Measurements from ENCODE around the gene GAPDHS. TPM values are rescaled to one million over a fixed set of nuclear protein-coding genes. Genes with fewer than 3 reads are reported as not detected.

The GAPDHS gene
- total and polyA plus RNA-seq, 4 donors, result not detected

- no peak within 1 kb of the TSS for H3K9ac ChIP-seq (ENCODE audit: low read depth in 1 of 2, low read length in 2 of 2)
- DNase-seq (ENCODE audit: low spot score), result no peak
Observed at GRCh38 chr19:35513628-35514281, 19.5 kb upstream of the GAPDHS start, which contains the start of gene DMKN. DMKN (minus strand) TSS chr19:35513649; CDS start chr19:35513475, 174 bp downstream.

GRCh38 chr19:35514282-35514809 lies 18.9 kb upstream of the GAPDHS start:
- Histone ChIP-seq H3K4me1 (ENCODE audit: control insufficient read depth in 4 of 4, insufficient read depth in 4 of 4, low read length in 3 of 4) (peaks cover 0 to 14% (median 7%) of the 10 kb centered on the region in 4 donors), H3K27me3 (ENCODE audit: control insufficient read depth in 4 of 4, insufficient read depth in 4 of 4, low read length in 3 of 4) (no peaks in the 10 kb centered on the region), H3K36me3 (ENCODE audit: control insufficient read depth in 4 of 4, insufficient read depth in 3 of 4, low read depth in 1 of 4, low read length in 3 of 4) (peaks cover 0 to 1% (median 0%) of the 10 kb centered on the region in 4 donors), H3K9me3 (ENCODE audit: control insufficient read depth in 4 of 4, low read length in 3 of 4) (no peaks in the 10 kb centered on the region), H3K4me3 (ENCODE audit: low read depth in 1 of 3, low read length in 3 of 3) (no peak overlapping the region), H3K9ac (ENCODE audit: low read depth in 1 of 2, low read length in 2 of 2) (no peak overlapping the region), H3K27ac (ENCODE audit: low read depth in 1 of 2, low read length in 2 of 2) (no peak overlapping the region)
- DNase-seq (ENCODE audit: low spot score), result no peak
- whole genome bisulfite sequencing, result 27% methylated on average over 20 of the region's 20 CpGs
- no peak for TF ChIP-seq CTCF (IDR thresholded peaks at IDR 0.05; ENCODE audit: low read depth, low read length, missing input control)

More at GRCh38 chr19:35513628-35514281, 19.5 kb upstream of the GAPDHS start, which contains the start of gene DMKN:
- Histone ChIP-seq H3K27ac (ENCODE audit: low read depth in 1 of 2, low read length in 2 of 2) (no peak within 1 kb of the TSS), H3K9me3 (ENCODE audit: control insufficient read depth in 4 of 4, low read length in 3 of 4) (no peaks in the 10 kb centered on the region), H3K4me1 (ENCODE audit: control insufficient read depth in 4 of 4, insufficient read depth in 4 of 4, low read length in 3 of 4) (peaks cover 0 to 16% (median 7%) of the 10 kb centered on the region in 4 donors), H3K36me3 (ENCODE audit: control insufficient read depth in 4 of 4, insufficient read depth in 3 of 4, low read depth in 1 of 4, low read length in 3 of 4) (peaks cover 0 to 1% (median 0%) of the 10 kb centered on the region in 4 donors), H3K27me3 (ENCODE audit: control insufficient read depth in 4 of 4, insufficient read depth in 4 of 4, low read length in 3 of 4) (no peaks in the 10 kb centered on the region), H3K4me3 (ENCODE audit: low read depth in 1 of 3, low read length in 3 of 3) (no peak within 1 kb of the TSS)
- TF ChIP-seq EGR1 (IDR thresholded peaks at IDR 0.05; ENCODE audit: low read depth in 2 of 2) (no peak), JUND (IDR thresholded peaks at IDR 0.05) (no peak), TAF1 (conservative IDR thresholded peaks at IDR 0.05) (no peak), HNF4A (conservative IDR thresholded peaks at IDR 0.05) (no peak), ATF3 (IDR thresholded peaks at IDR 0.05) (no peak), YY1 (IDR thresholded peaks at IDR 0.05) (no peak), NR2F2 (IDR thresholded peaks at IDR 0.05) (no peak), FOXA1 (IDR thresholded peaks at IDR 0.05) (no peak)
- WGBS, result 39% methylated on average over 15 of the region's 15 CpGs

- Histone ChIP-seq H3K9ac (ENCODE audit: low read depth in 1 of 2, low read length in 2 of 2) (no peak overlapping the region), H3K9me3 (ENCODE audit: control insufficient read depth in 4 of 4, low read length in 3 of 4) (no peaks in the 10 kb centered on the region), H3K36me3 (ENCODE audit: control insufficient read depth in 4 of 4, insufficient read depth in 3 of 4, low read depth in 1 of 4, low read length in 3 of 4) (no peaks in the 10 kb centered on the region), H3K27ac (ENCODE audit: low read depth in 1 of 2, low read length in 2 of 2) (no peak overlapping the region), H3K27me3 (ENCODE audit: control insufficient read depth in 4 of 4, insufficient read depth in 4 of 4, low read length in 3 of 4) (no peaks in the 10 kb centered on the region), H3K4me1 (ENCODE audit: control insufficient read depth in 4 of 4, insufficient read depth in 4 of 4, low read length in 3 of 4) (no peaks in the 10 kb centered on the region), H3K4me3 (ENCODE audit: low read depth in 1 of 3, low read length in 3 of 3) (no peak overlapping the region)
- TF ChIP-seq MAX (IDR thresholded peaks at IDR 0.05) (no peak), RAD21 (IDR thresholded peaks at IDR 0.05) (no peak), TAF1 (conservative IDR thresholded peaks at IDR 0.05) (no peak), GABPA (IDR thresholded peaks at IDR 0.05 in 1 of 2, conservative IDR thresholded peaks at IDR 0.05 in 1 of 2) (no peak), RXRA (IDR thresholded peaks at IDR 0.05) (no peak), HNF4G (IDR thresholded peaks at IDR 0.05) (no peak), CTCF (IDR thresholded peaks at IDR 0.05; ENCODE audit: low read depth, low read length, missing input control) (no peak), FOXA1 (IDR thresholded peaks at IDR 0.05) (no peak), ATF3 (IDR thresholded peaks at IDR 0.05) (no peak), REST (IDR thresholded peaks at IDR 0.05) (no peak)
- 91% methylated on average over 3 of the region's 3 CpGs for WGBS
- DNase-seq (ENCODE audit: low spot score), result no peak
Observed at GRCh38 chr19:35516310-35516709, 16.9 kb upstream of the GAPDHS start.

Measured in liver (tissue), 9 donors.